ENCODE data around the gene CRACR2B. TPM values are rescaled to one million over a fixed set of nuclear protein-coding genes. Genes with fewer than 3 reads are reported as not detected.

Gene CRACR2B
- total RNA-seq, 1 donor from 2014 or later, result 0.53 TPM

DNA sequence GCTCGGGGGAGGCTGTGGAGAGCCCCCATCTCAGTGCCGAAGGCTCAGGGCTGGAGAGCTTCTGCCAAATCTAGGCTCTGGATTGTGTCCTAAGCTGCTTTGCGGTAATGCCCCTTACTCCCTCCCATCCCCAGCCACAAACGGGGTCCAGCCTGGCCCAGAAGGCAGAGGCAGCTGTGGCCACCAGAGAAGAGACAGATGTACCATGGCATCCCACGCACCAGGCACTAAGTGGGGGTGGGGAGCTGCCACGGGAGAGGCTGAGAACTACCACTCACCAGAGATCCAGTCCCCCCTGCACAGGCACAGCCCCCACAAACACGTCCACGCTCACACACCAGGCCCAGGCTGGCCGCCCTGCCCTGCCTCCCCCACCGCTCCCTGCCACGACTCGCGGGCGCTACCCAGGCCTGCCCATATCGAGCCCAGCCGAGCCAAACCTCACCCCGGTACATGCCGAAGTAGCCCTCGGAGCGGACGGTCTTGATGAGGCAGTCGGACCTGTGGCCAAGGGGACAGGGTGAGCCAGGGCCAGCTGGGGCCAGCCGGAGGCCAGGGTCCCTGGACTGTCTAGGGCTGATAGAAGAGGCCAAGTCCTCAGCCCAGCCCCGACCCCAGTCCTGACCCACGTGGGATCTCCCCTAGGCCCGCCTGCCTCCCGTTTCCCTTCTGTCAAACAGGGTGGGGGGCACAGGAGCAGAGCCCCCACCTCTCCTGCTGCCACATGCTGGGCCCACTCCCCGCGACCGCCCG, 33.5 kb upstream of the CRACR2B start:
- FAIRE-seq (no peak), DNase-seq (ENCODE audit: low read depth) (no peak)
- no peak overlapping the region for H3K4me3 ChIP-seq (ENCODE audit: low read depth, low read length)
- H3K36me3 ChIP-seq (ENCODE audit: control insufficient read depth, insufficient read depth, low read length), result peaks cover 10% of the 10 kb centered on the region
- TF ChIP-seq, protein P1, sequence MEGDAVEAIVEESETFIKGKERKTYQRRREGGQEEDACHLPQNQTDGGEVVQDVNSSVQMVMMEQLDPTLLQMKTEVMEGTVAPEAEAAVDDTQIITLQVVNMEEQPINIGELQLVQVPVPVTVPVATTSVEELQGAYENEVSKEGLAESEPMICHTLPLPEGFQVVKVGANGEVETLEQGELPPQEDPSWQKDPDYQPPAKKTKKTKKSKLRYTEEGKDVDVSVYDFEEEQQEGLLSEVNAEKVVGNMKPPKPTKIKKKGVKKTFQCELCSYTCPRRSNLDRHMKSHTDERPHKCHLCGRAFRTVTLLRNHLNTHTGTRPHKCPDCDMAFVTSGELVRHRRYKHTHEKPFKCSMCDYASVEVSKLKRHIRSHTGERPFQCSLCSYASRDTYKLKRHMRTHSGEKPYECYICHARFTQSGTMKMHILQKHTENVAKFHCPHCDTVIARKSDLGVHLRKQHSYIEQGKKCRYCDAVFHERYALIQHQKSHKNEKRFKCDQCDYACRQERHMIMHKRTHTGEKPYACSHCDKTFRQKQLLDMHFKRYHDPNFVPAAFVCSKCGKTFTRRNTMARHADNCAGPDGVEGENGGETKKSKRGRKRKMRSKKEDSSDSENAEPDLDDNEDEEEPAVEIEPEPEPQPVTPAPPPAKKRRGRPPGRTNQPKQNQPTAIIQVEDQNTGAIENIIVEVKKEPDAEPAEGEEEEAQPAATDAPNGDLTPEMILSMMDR (IDR thresholded peaks at IDR 0.05; ENCODE audit: insufficient read depth, low read length, severe bottlenecking), result no peak
- H3K27me3 ChIP-seq (ENCODE audit: control insufficient read depth, insufficient read depth, low read length), result peaks cover 1% of the 10 kb centered on the region

DNA sequence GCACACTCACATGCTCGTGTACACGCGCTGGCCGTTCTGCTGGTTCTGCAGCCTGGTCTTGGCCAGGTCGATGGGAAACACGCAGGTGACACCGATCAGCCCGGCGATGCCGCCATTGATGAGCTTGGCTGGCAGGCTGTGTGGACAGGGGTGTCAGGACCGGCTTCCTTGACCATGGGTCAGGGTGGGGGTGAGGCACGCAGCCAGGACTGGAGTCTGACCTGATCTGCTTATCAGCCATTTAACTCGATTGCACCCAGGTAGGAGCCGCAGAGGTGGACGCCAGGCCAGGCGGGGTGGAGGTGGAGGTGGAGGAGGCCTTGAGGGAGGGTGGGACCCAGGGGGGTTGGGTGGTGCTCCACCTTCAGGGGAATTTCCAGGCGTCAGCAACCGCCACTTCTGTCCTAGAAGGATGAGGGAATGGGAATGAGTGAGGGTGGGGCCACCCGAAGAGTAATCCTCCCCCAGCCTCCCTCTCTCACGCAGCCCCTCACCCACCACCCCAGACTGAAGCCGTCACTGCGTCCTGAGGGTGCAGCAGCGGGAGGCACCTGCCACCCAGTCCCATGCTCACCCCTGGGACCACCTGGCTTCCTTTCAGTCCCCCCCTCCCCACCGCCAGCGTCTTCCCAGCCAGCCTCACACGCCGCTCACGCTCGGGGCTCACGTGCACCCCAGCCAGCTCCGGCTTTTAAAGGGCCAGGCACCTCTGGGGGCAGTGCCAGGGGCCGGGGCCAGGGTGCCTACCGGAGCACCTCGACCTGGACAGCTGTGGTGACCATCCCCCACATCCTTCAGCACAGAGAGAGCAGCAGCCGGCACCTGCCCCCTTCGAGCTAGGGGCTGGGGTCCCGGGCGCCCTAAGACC, 32.7 kb upstream of the CRACR2B start:
- peaks cover 11% of the 10 kb centered on the region for H3K36me3 ChIP-seq (ENCODE audit: control insufficient read depth, insufficient read depth, low read length)
- H3K27me3 ChIP-seq (ENCODE audit: control insufficient read depth, insufficient read depth, low read length), result no peaks in the 10 kb centered on the region
- DNase-seq (ENCODE audit: low read depth) (no peak), FAIRE-seq (no peak)
- peak overlapping the region; percentile 97 for H3K4me3 ChIP-seq (ENCODE audit: low read depth, low read length)
- TF ChIP-seq, protein P1 (IDR thresholded peaks at IDR 0.05; ENCODE audit: insufficient read depth, low read length, severe bottlenecking), result no peak

DNA sequence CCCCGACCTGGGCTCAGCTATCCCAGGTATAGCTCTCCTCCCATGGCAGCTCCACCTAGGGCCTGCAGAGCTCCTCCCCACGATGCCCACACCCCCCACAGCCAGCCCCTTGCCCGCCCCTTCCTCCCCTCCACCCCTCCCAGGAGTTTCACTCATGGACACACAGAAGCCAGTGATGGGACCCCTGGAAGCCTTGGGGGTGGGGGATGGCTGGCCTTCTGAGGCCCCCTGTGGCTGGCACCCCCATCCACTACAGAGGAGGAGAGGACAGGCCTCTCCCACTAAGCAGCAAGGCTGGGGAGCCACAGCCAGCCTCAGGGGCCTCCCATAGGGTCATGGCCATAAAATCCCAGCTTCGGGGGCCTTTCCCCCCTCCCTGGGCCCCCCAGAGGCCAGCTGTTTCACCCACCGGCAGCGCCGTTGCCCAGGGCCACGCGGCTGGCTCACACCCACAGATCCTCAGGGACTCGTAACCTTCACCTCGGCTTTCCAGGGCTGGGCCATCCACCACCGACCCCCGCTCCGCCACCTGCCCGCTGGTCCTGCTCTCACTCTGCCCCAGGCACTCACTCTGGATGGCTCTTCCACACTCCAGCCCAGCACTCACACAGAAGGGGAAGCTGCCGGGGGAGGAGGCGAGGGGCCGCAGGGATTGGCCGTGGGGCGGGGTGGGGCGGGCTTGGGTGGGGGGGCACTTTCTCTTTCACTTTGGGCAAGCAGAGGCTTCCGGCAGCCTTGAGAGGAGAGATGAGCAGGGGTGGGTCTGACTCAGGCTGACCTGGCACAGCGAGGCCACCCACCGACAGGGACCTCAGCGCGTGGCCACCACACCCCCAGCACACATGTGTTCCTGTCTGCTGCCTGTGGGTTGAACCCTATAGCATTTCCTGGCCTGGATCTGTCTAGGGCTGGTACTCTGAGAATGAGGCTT, 31.8 kb upstream of the CRACR2B start:
- Histone ChIP-seq H3K4me3 (ENCODE audit: low read depth, low read length) (peak overlapping the region; percentile 97), H3K27me3 (ENCODE audit: control insufficient read depth, insufficient read depth, low read length) (no peaks in the 10 kb centered on the region), H3K36me3 (ENCODE audit: control insufficient read depth, insufficient read depth, low read length) (peaks cover 13% of the 10 kb centered on the region)
- TF ChIP-seq, protein P1 (IDR thresholded peaks at IDR 0.05; ENCODE audit: insufficient read depth, low read length, severe bottlenecking), result no peak
- FAIRE-seq (no peak), DNase-seq (ENCODE audit: low read depth) (peak; percentile 68)

DNA sequence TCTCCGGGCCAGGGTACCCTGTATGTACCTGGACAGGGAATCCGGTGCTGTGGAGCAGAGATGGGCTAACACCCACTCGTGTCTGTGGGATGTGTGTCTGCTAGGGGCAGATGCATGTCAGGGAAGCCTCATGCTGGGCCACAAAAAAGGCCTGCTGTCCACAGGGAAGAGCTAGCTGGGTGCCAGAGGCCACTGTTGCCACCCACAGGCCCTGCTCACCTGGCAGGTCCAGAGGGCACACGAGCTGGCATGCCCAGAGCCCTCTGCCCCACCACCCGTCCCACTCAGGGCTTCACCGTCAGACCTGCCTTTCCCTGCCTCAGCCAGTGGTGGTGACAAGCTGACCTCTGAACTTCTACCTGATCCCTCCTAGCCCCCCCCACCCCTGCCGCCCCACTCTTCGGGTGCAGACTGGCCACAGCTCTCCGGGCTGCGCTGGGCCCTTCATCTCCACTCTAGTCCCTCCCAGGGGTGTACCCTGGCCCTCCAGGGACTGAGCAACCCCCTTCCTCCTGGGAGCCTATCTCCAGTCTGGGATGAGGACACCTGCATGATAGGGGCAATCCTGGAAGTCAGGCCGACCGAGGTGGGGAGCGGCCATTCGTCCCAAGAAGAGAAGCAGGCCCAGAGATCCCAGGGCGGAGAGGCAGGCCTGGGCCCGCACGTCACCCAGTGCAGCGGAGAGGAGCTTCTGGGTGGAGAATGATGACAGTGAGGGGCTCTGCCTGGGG, 31.0 kb upstream of the CRACR2B start:
- FAIRE-seq (no peak), DNase-seq (ENCODE audit: low read depth) (no peak)
- TF ChIP-seq, protein P1 (IDR thresholded peaks at IDR 0.05; ENCODE audit: insufficient read depth, low read length, severe bottlenecking), result no peak
- Histone ChIP-seq H3K4me3 (ENCODE audit: low read depth, low read length) (peak overlapping the region; percentile 97), H3K27me3 (ENCODE audit: control insufficient read depth, insufficient read depth, low read length) (no peaks in the 10 kb centered on the region), H3K36me3 (ENCODE audit: control insufficient read depth, insufficient read depth, low read length) (peaks cover 18% of the 10 kb centered on the region)
